SK-N-DZ (cell line): ENCODE data around the gene VPS52.
A peak's percentile ranks its signal among the peaks of the same experiment; 100 is the strongest.

Source experiments
- DNase-seq: peaks from one replicate; pipeline ENCODE4 v3.0.0-alpha.2; 2015; ENCODE audit warnings: low spot score

Gene VPS52

GRCh38 chr6:33211666-33212422, 59.8 kb downstream of the VPS52 start:
- DNase-seq: no peak

- DNase-seq: no peak
Measured at GRCh38 chr6:33211136-33211535, 60.5 kb downstream of the VPS52 start.

GRCh38 chr6:33209856-33210255, 61.8 kb downstream of the VPS52 start:
- DNase-seq: no peak

GRCh38 chr6:33208091-33208967, 63.3 kb downstream of the VPS52 start, which contains the start of gene RING1:
RING1 (plus strand) TSS chr6:33208500; CDS start chr6:33208823, 323 bp downstream.
- peak; percentile 71 for DNase-seq

GRCh38 chr6:33207552-33208090, 64.1 kb downstream of the VPS52 start:
- DNase-seq: no peak

GRCh38 chr6:33206864-33207551, 64.7 kb downstream of the VPS52 start:
- DNase-seq: no peak

GRCh38 chr6:33206027-33206863, 65.4 kb downstream of the VPS52 start:
- DNase-seq: no peak

- no peak for DNase-seq
Measured at GRCh38 chr6:33205191-33206026, 66.3 kb downstream of the VPS52 start.

- DNase-seq: peak; percentile 89
Measured at GRCh38 chr6:33204415-33205190, 67.1 kb downstream of the VPS52 start, which contains the start of gene HSD17B8. HSD17B8 (plus strand) TSS chr6:33204655; CDS start chr6:33204669, 14 bp downstream.

GRCh38 chr6:33204165-33204414, 67.6 kb downstream of the VPS52 start:
- DNase-seq: no peak

GRCh38 chr6:33203443-33204164, 68.1 kb downstream of the VPS52 start:
- no peak for DNase-seq

- DNase-seq: no peak
Measured at GRCh38 chr6:33202799-33203198, 68.9 kb downstream of the VPS52 start.

GRCh38 chr6:33201935-33202334, 69.7 kb downstream of the VPS52 start:
- no peak for DNase-seq

GRCh38 chr6:33201147-33201545, 70.5 kb downstream of the VPS52 start:
- DNase-seq: no peak
